HepG2 (cell line): ENCODE results near the gene THSD4. TPM values are rescaled to one million over a fixed set of nuclear protein-coding genes. Genes with fewer than 3 reads are reported as not detected.

Source experiments
- ATAC-seq: fragments of 200-7000 bp; cut with Tn5 transposase; 3 replicates; pipeline ENCODE4 v1.9.1; 2020; ENCODE audit warnings: mild to moderate bottlenecking, moderate library complexity
- BruUV-seq: library from RNA; stranded (reverse); fragments of 400-500 nt; replicated peaks from 2 replicates; lab custom pipeline; 2021; lab: Mats Ljungman, UMichigan
- CTCF ChIA-PET: fragments of 300-600 bp; formaldehyde crosslinking; extraction: SDS; loops from one replicate; lab custom pipeline; 2021; ENCODE audit warnings: low total read pairs, inconsistent platforms, low intra/inter-chr PET ratio; lab: Yijun Ruan, JAX
- POLR2A ChIA-PET: fragments of 350-600 bp; sonication (Branson Sonifier 250); formaldehyde crosslinking; loops from one replicate; lab custom pipeline; 2020; ENCODE audit warnings: antibody characterized with exemption, inconsistent platforms; lab: Yijun Ruan, JAX
- DNase-seq: peaks from one replicate; pipeline ENCODE4 v3.0.0-alpha.2; 2015; ENCODE audit warnings: low spot score
- FAIRE-seq: peaks from 3 replicates; lab custom pipeline; 2011; peaks lifted over from hg19 to GRCh38; lab: Jason Lieb, UNC
- H2AFZ ChIP-seq: one replicate; pipeline ENCODE4 v1.6.1; 2011; ENCODE audit warnings: low read length, inconsistent platforms
- H3K27ac ChIP-seq: fragments of 300-600 bp; 3 replicates; pipeline ENCODE4 v1.8.0; 2011; ENCODE audit warnings: mixed run types, mild to moderate bottlenecking, mixed read lengths, low read length, inconsistent platforms; ENCODE audit not compliant: insufficient read depth; ENCODE audit errors: extremely low read length
- H3K27me3 ChIP-seq, 2 experiments: fragments of 200-600 bp in 1 of 2; 2 replicates in 1 of 2; 3 replicates in 1 of 2; pipeline versions ENCODE4 v1.6.0 to v1.8.0; 2011; ENCODE audit warnings: low read length in 2 of 2, mild to moderate bottlenecking in 2 of 2, moderate library complexity in 2 of 2, inconsistent platforms in 1 of 2; ENCODE audit not compliant: insufficient read depth in 2 of 2, control insufficient read depth in 1 of 2
- H3K36me3 ChIP-seq, 2 experiments: fragments of 200-600 bp in 1 of 2; replicated peaks in 1 of 2; 2 replicates in 1 of 2; 3 replicates in 1 of 2; pipeline versions ENCODE4 v1.5.1 to v1.8.0; 2011; ENCODE audit warnings: low read length in 2 of 2, inconsistent platforms in 1 of 2; ENCODE audit not compliant: insufficient read depth in 2 of 2, control insufficient read depth in 1 of 2
- H3K4me1 ChIP-seq: 2 replicates; pipeline ENCODE4 v1.5.1; 2012; ENCODE audit warnings: low read length, inconsistent platforms; ENCODE audit not compliant: insufficient read depth
- H3K4me2 ChIP-seq: 2 replicates; pipeline ENCODE4 v1.6.0; 2011; ENCODE audit warnings: low read depth, low read length, inconsistent platforms
- H3K4me3 ChIP-seq, 3 experiments: fragments of 200-600 bp in 1 of 3; sonication (generic), shearing (Covaris generic) in 1 of 3; replicated peaks in 1 of 3; 2 replicates each; pipeline ENCODE4 v1.5.1; 2011 to 2016; ENCODE audit warnings: low read length in 3 of 3, inconsistent platforms in 2 of 3, low read depth in 2 of 3, mild to moderate bottlenecking in 2 of 3, control low read depth in 1 of 3, mixed read lengths in 1 of 3; ENCODE audit not compliant: insufficient read depth in 1 of 3
- H3K79me2 ChIP-seq: one replicate; pipeline ENCODE4 v1.6.1; 2011; ENCODE audit warnings: low read length, inconsistent platforms; ENCODE audit not compliant: insufficient read depth
- H3K9ac ChIP-seq: 2 replicates; pipeline ENCODE4 v1.6.0; 2011; ENCODE audit warnings: mild to moderate bottlenecking, low read depth, low read length, inconsistent platforms; ENCODE audit not compliant: insufficient read depth
- H3K9me3 ChIP-seq: 2 replicates; pipeline ENCODE4 v1.5.1; 2012; ENCODE audit warnings: mild to moderate bottlenecking, low read length
- H4K20me1 ChIP-seq: 2 replicates; pipeline ENCODE4 v1.6.0; 2011; ENCODE audit warnings: inconsistent platforms, mild to moderate bottlenecking, low read length, moderate library complexity; ENCODE audit not compliant: insufficient read depth
- CBX1 ChIP-seq: IDR thresholded peaks from one replicate; pipeline ENCODE4 v1.6.1; 2016; ENCODE audit warnings: antibody characterized with exemption, low read depth
- CREM ChIP-seq, 2 experiments: sonication (generic) in 1 of 2; formaldehyde crosslinking in 1 of 2; IDR thresholded peaks; 2 replicates each; pipeline versions ENCODE4 v1.4.0 to v1.6.1; 2016 to 2020; ENCODE audit warnings: antibody characterized with exemption in 1 of 2, mild to moderate bottlenecking in 1 of 2, missing genetic modification reagents in 1 of 2
- EP300 ChIP-seq, 3 experiments: sonication (generic) in 1 of 3; formaldehyde crosslinking in 1 of 3; IDR thresholded peaks; 2 replicates each; pipeline versions ENCODE4 v1.5.1 to v1.6.1; 2011 to 2020; ENCODE audit warnings: low read depth in 2 of 3, low read length in 2 of 3, borderline replicate concordance in 1 of 3, improper control_type of control experiment in 1 of 3, mild to moderate bottlenecking in 1 of 3, missing genetic modification reagents in 1 of 3, moderate library complexity in 1 of 3
- GFI1 ChIP-seq: sonication (generic); formaldehyde crosslinking; IDR thresholded peaks from 2 replicates; pipeline ENCODE4 v1.5.0; 2020; ENCODE audit warnings: missing genetic modification reagents, mild to moderate bottlenecking, borderline replicate concordance
- GMEB2 ChIP-seq: IDR thresholded peaks from 2 replicates; pipeline ENCODE4 v1.6.1; 2016; ENCODE audit warnings: missing biosample characterization, missing genetic modification reagents, low read depth
- HDAC2 ChIP-seq: sonication (generic); formaldehyde crosslinking; IDR thresholded peaks from 2 replicates; pipeline ENCODE4 v1.4.0; 2020; ENCODE audit warnings: missing genetic modification reagents
- ZNF136 ChIP-seq: sonication (generic); formaldehyde crosslinking; IDR thresholded peaks from 2 replicates; pipeline ENCODE4 v1.8.1; 2022; ENCODE audit warnings: low read depth, mild to moderate bottlenecking, moderate library complexity, missing genetic modification reagents
- ZNF3 ChIP-seq: IDR thresholded peaks from 2 replicates; pipeline ENCODE4 v1.7.0; 2017; ENCODE audit warnings: inconsistent platforms
- ZNF318 ChIP-seq: sonication (generic); formaldehyde crosslinking; IDR thresholded peaks from 2 replicates; pipeline ENCODE4 v1.4.0; 2020; ENCODE audit warnings: mild to moderate bottlenecking, missing genetic modification reagents
- ZNF512 ChIP-seq: sonication (generic); formaldehyde crosslinking; IDR thresholded peaks from 2 replicates; pipeline ENCODE4 v1.4.0; 2020; ENCODE audit warnings: mild to moderate bottlenecking, missing genetic modification reagents
- ZNF557 ChIP-seq: sonication (generic); formaldehyde crosslinking; IDR thresholded peaks from 2 replicates; pipeline ENCODE4 v1.4.0; 2020; ENCODE audit warnings: missing genetic modification reagents
- ZNF674 ChIP-seq: sonication (generic); formaldehyde crosslinking; IDR thresholded peaks from 2 replicates; pipeline ENCODE4 v1.5.0; 2020; ENCODE audit warnings: low read depth, mild to moderate bottlenecking, missing genetic modification reagents
- ZSCAN31 ChIP-seq: sonication (generic); formaldehyde crosslinking; IDR thresholded peaks from 2 replicates; pipeline ENCODE4 v1.5.0; 2020; ENCODE audit warnings: low read depth, mild to moderate bottlenecking, missing genetic modification reagents
- ZSCAN9 ChIP-seq: IDR thresholded peaks from 2 replicates; pipeline ENCODE4 v1.6.1; 2016; ENCODE audit warnings: borderline replicate concordance
- WGBS: methylation state at CpG from one replicate; pipeline ENCODE4 v1.1.6; 2017; ENCODE audit warnings: low lambda C conversion rate; 5-methylcytosine and 5-hydroxymethylcytosine counted together
- in situ Hi-C: cut with HindIII; loops from 2 replicates; pipeline ENCODE4 v1.10.0; 2017; ENCODE audit warnings: low pct_unique_long_range_greater_than_20kb; ENCODE audit not compliant: extremely low pct_ligation_motif_present
- intact Hi-C: fragments of 100-400 bp; cut with micrococcal nuclease; formaldehyde crosslinking; loops from one replicate; pipeline ENCODE4 v1.10.0; 2022; ENCODE audit not compliant: unreplicated experiment
- polyA plus RNA-seq, 8 experiments: library from polyadenylated mRNA; depleted of rRNA in 3 of 8; stranded (reverse) in 7 of 8; unstranded in 1 of 8; fragments of >200 nt; fragmentation: Illumina TruSeq in 4 of 8; extraction: Trizol in 4 of 8; gene quantifications; 2 replicates each; pipeline versions ENCODE4 v1.2.1 to v1.2.3, GENCODE V29; 2011 to 2016; ENCODE audit warnings: low read depth in 4 of 8, missing spikeins in 1 of 8, mixed read lengths in 1 of 8; ENCODE audit not compliant: insufficient read depth in 1 of 8
- total RNA-seq, 5 experiments: library from RNA; depleted of rRNA; stranded (reverse); fragments of >200 nt; fragmentation: Illumina TruSeq; extraction: Trizol; gene quantifications; 2 replicates each; pipeline ENCODE4 v1.2.3, GENCODE V29; 2016; ENCODE audit warnings: low read depth in 1 of 5

THSD4 gene
- total and polyA plus RNA-seq, 2 of the 13 experiments (the other 11 are each of a cell fraction or from before 2014, with no cell fraction given) = 0.07 to 0.21 TPM

- WGBS = 88% methylated on average over 2 of the region's 2 CpGs
- DNase-seq (no peak), FAIRE-seq (no peak), ATAC-seq (no peak)
- no peak overlapping the region for H3K27ac ChIP-seq
- H3K4me1 ChIP-seq = no peaks in the 10 kb centered on the region
- intact Hi-C loops = no loop called here
- H3K79me2 ChIP-seq = no peaks in the 10 kb centered on the region
- in situ Hi-C loops = no loop called here
- H3K9ac ChIP-seq = no peak overlapping the region
- ChIA-PET POLR2A (no interaction called here), CTCF (no interaction called here)
- H3K27me3 ChIP-seq = no peaks in the 10 kb centered on the region
- no peak overlapping the region for H3K4me2 ChIP-seq
- H4K20me1 ChIP-seq = no peaks in the 10 kb centered on the region
- no peaks in the 10 kb centered on the region for H3K9me3 ChIP-seq
- H3K36me3 ChIP-seq = no peaks in the 10 kb centered on the region
- BruUV-seq = no TSS peak
- no peak overlapping the region for H3K4me3 ChIP-seq
- H2AFZ ChIP-seq = no peak overlapping the region
- TF ChIP-seq ZNF136 (CRISPR knock-in tag) (no peak), ZSCAN9 (no peak), ZNF557 (CRISPR knock-in tag) (no peak), ZNF318 (CRISPR knock-in tag) (no peak), ZNF674 (no peak), ZNF512 (no peak), ZNF3 (no peak), GFI1 (no peak), CREM (IDR thresholded peaks at IDR 0.05) (no peak), CREM (CRISPR knock-in tag; IDR thresholded peaks at IDR 0.05) (no peak), GMEB2 (no peak), HDAC2 (CRISPR knock-in tag) (no peak), CBX1 (no peak), ZSCAN31 (CRISPR knock-in tag) (no peak), EP300 (IDR thresholded peaks at IDR 0.05; ENCODE audit: low read depth in 2 of 2, low read length in 2 of 2) (no peak), EP300 (CRISPR knock-in tag; IDR thresholded peaks at IDR 0.05; ENCODE audit: borderline replicate concordance) (no peak)
These were observed 319.5 kb downstream of the THSD4 start for GRCh38 chr15:71434774-71435173.
